ENCODE measurements around the gene STOML1. TPM values are rescaled to one million over a fixed set of nuclear protein-coding genes. Genes with fewer than 3 reads are reported as not detected.
A peak's percentile ranks its signal among the peaks of the same experiment; 100 is the strongest.

STOML1 gene
- total RNA-seq, 1 experiment from 2014 or later: 23.5 TPM

DNA sequence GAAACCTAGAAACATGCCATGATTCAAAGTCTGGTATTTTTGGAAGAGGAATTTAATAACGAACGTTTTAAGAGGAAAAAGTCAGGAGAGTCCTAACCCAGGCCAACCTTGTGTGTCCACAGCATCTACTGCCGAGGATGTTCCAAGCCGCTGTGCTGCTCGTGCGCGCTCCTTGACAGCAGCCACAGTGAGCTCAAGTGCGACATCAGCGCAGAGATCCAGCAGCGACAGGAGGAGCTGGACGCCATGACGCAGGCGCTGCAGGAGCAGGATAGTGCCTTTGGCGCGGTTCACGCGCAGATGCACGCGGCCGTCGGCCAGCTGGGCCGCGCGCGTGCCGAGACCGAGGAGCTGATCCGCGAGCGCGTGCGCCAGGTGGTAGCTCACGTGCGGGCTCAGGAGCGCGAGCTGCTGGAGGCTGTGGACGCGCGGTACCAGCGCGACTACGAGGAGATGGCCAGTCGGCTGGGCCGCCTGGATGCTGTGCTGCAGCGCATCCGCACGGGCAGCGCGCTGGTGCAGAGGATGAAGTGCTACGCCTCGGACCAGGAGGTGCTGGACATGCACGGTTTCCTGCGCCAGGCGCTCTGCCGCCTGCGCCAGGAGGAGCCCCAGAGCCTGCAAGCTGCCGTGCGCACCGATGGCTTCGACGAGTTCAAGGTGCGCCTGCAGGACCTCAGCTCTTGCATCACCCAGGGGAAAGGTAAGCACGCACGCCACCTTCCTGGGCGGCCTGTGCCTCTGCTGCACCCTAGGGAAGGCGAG, 30.8 kb upstream of the STOML1 start:
- no peak for DNase-seq (ENCODE audit: low spot score)

DNA sequence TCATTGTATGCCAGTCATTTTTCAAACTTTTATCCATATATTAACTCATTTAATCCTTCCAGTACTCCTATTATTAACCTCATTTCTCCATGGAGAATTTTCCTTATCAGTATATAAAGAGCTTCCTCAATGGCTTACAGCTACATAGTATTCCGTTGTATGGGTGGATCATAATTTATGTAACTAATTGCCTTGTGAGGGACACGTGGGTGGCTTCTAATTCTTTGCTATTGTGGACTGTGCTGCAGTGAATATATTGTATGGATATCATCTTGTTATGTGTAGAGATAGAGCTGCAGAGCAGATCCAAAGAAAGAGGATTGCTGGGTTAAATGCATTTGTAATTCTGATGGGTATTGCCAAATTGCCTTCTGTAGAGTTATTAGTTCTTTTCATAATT, 27.6 kb upstream of the STOML1 start:
- DNase-seq (ENCODE audit: low spot score): no peak

DNA sequence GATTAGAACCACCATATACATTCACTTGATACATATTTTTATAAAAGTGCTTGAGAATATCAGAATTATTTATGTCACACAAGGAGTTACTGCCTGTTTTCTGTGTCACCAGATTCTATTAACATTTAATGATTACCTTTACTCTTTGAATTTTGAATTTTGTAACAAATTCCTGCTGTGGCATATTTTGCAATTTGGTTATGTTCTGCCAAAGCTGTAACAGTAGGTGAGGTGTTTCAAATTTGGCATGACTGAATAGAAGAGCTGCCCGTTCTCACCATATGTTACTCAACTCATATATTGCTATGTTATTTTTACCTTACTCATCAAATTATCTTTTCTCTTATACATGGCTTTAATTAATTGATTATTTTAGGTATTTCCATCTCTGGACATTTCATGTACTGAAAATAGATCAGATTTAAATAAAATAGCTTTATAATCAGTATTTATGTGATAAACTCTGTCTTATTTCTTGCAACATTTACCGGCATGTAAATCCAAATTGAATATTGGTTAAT, 21.3 kb upstream of the STOML1 start:
- no peak for DNase-seq (ENCODE audit: low spot score)

DNA sequence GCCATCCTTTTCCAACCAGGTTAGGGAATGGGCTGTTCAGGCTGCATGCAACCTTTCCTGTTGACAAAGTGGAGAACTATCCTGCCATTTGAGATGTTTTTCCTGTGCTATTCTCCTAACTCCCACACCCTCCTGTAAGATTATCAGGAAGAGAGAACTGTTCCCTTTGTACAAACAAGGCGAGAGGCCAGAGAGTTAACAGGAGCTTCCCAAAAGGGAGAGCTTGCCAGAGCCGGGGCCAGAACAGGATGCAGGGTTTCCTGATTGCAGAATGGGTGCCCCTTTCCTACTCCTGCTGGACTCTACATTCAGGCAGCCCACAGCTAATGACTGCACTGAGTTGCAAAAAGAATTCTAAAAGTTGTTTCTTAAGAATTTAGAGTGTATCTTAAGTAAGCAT, 19.5 kb upstream of the STOML1 start:
- DNase-seq (ENCODE audit: low spot score): no peak

DNA sequence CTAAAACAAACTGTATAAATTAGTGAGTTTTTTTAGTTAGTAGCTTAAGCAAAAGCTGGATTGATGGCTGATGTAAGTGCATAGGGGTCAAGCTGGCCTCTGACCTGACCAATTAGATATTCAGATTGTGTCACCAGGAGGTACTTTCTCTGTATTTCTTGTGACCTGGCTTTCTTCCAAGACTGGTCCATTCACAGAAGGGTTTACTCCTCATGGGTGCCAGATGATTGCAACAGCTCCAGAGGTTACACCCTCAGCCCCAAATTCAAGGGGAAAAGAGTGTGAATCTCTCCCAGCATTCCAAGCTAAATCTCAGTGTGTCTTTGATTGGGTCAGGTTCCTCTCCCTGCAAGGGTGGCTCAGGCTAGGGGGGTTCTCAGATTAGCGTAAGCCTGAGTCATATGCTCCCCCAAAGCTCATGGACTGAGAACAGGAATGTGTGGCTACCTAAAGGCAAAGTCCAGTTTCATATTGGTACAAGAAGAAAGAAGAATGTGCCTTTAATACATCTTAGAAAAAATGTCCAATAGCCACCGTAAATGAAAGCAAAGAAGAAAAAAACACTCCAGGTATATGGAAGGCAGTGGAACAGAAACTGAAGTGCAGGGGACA, 18.9 kb upstream of the STOML1 start:
- DNase-seq (ENCODE audit: low spot score): peak; percentile 32

DNA sequence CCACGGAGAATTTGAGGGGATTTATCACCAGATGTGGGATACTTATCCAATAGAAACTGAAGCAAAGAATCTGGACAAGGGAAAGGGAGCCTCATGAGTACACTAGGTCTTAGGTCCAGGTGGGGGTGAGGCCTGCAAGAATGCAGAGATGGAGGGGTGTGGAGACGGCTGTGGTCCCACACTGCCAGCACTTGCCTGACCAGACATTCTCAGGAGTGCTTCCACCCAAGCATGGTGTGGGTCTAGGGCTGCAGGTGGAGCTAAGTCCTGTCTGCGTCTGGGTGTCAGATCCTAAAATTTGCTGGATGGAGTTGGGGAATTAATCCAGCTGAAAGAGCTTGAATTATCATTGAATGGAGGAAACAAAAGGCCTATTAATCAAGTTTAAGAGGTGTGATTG, 16.8 kb upstream of the STOML1 start:
- DNase-seq (ENCODE audit: low spot score): no peak

DNA sequence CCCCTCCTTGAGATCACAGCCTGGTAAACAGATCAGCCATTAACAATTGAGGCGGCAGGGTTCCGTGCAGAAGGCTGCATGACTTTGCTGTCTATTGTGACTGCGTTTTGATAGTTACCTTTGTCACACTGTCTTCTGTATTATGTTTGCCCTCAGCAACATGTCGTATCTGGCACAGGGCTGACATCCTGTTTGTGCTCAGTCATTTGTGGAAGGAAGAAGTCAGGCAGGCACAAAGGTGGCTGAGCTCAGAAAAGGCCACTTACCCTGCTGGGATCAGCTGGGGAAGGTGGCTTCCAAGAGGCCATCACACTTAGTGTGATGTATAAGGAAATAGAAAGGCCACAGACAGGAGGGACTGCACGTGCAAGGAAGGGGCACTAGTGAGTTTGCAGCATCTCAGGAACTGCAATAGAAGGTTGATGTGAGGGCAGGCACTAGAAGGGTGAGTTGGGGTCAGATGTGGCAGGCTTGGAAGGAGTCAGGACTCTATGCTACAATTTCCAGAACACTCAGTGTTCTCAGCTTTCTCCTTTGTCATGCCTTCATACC, 15.8 kb upstream of the STOML1 start:
- DNase-seq (ENCODE audit: low spot score): no peak

DNA sequence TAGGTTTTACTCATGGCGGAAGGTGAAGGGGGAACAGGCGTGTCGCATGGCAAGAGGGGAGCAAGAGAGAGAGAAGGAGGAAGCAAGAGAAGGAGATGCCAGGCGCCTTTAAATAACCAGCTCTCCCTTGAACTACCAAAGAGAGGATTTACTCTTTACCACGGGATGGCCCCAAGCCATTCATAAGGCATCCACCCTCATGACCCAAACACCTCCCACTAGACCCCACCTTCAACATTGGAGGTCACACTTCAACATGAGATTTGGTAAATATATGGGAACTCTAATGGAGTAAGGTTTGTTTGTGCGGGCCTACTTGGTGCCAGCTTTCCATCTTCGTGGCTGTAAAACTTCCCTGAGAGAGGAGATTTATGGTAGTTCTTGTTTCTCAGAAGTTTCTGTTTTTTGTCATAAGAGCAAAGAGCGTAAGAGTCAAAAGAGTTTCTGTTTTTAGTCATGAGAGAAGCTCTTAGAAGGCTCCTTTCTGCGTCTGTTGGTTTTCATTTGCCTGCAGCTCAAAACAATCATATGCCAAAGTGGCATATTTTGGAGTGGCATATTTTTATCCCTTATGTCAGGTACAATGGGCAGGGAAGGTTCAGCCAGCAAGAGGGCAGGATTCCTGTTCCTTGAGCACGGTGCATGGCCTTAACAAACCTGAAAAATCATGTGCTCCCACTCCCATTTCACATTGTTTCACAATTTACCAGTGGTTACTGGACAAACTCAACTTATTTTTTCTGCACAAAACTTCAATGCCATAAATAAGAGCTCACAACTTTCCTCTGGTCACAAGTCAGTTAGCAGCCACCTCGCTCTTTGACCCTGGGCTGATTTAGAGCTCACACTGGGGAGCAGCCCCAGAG, 14.9 kb upstream of the STOML1 start:
- no peak for DNase-seq (ENCODE audit: low spot score)

DNA sequence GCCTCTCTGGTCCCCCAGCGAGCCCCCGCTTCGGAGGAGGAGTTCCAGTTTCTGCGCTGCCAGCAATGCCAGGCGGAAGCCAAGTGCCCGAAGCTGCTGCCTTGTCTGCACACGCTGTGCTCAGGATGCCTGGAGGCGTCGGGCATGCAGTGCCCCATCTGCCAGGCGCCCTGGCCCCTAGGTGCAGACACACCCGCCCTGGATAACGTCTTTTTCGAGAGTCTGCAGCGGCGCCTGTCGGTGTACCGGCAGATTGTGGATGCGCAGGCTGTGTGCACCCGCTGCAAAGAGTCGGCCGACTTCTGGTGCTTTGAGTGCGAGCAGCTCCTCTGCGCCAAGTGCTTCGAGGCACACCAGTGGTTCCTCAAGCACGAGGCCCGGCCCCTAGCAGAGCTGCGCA, 5.9 kb upstream of the STOML1 start:
- no peak for DNase-seq (ENCODE audit: low spot score)

DNA sequence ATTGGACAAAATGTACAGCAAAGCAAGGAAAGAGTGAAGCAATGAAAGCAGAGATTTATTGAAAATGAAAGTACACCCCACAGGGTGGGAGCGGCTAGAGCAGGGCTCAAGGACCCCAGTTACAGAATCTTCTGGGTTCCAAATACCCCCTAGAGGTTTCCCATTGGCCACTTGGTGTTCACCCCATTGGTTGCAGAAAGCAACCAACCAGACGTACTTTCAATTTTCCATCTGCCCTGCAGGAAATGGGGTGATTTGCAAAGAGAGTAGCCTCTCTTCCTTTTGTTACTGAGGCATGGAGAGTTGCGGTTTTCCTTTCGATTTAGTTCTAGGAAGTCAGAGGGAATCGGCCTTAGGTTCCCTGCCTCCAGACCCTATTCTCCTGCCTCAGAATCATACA, 4.8 kb upstream of the STOML1 start:
- no peak for DNase-seq (ENCODE audit: low spot score)

DNA sequence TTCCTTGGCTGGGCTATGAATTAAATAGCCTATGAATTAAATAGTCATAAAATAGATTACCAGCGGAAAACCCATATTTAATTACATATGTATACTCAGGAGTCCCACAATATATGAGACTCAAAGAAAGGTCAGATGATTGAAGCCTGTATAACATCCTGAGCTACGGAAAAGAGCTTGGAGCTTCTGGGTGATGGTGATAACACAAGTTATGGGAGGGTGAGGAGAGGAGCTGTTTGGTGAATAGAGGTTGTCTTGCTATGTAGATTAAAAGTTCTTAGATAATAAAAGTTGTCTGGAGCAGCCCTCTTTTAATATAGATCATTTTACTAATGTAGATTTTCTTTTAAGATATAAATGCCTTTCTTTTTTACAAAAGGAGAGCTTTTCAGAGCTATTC, 4.2 kb upstream of the STOML1 start:
- DNase-seq (ENCODE audit: low spot score): no peak

DNA sequence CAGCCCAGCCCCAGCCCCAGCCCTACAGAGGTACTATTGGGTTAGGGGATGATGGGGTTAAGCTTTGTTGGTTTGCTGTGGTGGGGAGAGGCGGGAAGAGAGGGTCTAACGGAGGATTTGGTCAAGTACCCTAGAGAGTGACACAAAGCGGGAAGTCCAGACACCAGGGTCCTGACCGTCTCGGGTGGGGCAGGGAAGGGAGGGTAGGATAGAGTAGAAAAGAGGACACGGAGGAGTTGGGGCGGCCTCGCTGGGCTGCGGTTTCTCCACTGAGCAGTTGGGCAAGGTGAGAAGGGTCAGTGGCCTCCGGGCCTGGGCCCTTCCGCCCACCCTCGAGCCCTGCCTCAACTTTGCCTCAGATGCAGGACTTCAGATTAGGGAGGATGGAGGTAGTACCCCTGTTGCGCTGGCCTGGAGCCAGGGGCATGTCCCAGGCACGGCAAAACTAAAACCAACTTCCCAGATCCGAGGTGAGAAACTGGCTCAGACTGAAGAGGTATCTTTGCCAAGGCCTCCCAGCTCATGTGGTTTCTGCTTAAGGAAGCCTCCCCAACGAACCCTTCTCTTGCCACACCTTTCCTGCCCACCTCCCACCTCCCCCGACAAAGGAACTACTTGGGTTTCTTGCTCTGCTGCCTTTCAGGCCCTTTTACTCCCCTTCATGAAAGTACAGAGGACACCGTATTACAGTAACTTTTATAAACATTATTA, 3.0 kb upstream of the STOML1 start:
- DNase-seq (ENCODE audit: low spot score): peak; percentile 29

DNA sequence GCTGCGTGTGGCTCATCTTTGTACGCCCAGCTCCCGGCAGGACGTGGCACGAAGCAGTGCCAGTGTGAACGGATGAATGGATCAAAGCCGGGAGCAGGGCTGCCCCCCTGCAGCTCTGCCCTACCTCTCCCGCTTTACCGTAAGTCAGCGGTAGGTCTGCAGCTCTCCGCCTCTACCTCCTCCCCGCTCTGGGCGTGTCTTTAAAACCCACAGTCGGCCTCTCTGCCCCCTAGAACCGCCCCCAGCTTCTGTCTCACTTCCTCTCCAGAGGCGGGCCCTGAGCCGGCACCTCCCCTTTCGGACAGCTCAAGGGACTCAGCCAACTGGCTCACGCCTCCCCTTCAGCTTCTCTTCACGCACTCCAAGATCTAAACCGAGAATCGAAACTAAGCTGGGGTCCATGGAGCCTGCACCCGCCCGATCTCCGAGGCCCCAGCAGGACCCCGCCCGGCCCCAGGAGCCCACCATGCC, 2.4 kb upstream of the STOML1 start, which contains the start of gene PML:
Gene PML (plus strand): TSS at position 304 of the 471 bp plus-strand sequence. CDS start 97 bp downstream, at position 401.
- DNase-seq (ENCODE audit: low spot score): peak; percentile 96

DNA sequence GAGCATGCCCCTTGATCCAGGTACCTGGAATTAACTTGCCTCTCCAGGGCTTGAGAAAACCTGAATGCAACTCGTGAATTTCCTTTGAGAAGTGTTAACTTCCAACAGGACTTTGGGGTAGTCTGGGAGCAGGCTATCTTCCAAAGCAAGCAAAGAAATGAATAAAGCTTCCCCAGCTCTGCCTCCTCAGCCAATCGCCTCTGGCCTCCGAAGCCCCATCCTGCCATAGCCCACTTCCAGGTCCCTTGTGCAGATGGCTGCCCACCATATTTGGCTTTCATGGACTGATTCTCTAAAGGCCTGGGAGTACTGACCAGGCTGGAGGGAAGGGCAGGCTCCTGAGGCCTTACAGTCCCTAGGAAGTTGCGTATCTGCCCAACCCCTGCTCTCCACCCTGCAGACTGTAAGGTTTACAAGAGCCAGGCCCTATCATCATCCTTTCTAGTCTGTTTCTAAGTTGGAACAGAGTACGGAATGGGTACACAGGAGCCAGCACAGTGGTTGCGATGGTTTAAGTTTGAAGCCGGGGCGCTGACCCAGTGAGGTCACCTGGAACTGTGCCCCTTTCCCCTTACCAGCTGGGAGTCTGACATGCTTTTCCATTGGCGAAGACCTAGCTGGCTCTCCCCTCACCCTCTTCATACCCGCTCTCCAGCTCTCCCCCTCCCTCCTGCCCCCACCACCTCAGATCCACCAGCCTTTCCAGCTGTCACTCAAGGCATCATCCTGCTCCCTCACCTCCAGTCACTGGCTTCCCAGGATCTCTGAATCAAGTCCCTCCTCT, 1.3 kb upstream of the STOML1 start:
- DNase-seq (ENCODE audit: low spot score): no peak

DNA sequence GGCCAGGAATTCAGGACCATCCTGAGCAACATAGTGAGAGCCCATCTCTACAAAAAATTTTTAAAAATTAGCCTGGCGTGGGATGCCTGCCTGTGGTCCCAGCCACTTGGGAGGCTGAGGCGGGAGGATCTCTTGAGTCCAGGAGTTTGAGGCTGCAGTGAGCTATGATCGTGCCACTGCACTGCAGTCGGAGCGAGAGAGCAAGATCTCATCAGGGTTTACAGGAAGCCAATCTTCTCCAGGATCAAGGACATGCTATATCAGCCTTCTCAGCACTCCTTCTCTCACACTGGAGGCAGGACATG, 451 bp upstream of the STOML1 start:
- DNase-seq (ENCODE audit: low spot score): no peak

DNA sequence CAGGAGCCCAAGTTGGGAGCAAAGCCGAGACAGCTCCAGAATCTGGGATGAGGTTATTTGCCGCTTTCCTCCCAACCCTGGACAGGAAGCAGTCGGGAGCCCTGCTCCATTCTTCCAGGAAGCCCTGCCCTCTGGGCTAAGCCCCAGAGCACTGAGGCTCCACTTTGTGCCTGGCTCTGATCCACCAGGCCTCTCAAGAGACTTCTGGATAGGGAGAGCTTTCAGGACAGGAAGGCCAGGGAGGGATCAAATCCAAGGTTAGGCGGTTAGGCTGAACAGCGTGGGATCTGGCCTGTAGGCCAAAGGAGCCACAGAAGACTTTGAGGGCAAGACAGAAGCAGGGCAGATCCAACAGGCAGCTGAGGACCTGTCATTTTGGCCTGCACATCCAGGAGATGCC, 835 bp downstream of the STOML1 start:
- DNase-seq (ENCODE audit: low spot score): peak; percentile 12

DNA sequence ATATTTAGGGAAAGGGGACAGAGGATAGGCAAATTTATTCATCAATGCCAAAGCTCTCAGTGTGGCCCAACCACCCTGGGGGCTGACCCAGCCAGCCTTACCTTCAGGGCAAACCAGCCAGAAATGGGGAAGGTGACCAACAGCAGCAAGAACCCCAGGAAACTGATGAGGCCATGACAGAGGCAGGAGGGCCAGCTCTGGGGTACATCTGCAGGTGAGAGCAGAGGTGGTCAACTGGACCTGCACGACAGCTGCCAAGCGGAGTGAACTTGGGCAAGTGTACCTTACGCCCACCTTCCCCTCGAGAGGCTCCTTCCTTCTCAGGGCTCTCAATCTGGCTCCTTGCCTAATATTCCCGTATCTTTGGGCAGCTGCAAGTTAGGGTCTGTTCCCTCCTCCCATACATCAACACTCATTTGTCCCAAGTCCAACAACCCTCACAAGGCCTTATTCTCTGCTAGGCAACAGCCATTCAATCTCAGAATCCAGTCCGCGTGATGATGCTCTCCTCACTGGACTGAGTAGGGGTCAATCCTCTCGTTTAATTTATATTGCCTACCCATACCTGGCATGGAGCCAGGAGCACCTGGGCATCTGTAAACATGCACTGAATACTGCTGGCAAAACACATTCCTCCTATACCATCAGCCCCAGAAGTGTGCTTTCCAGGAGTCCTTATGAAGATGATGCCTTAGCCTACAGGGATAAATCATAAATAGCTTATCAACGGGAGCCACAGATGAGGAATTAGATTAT, 1.7 kb downstream of the STOML1 start:
- no peak for DNase-seq (ENCODE audit: low spot score)

DNA sequence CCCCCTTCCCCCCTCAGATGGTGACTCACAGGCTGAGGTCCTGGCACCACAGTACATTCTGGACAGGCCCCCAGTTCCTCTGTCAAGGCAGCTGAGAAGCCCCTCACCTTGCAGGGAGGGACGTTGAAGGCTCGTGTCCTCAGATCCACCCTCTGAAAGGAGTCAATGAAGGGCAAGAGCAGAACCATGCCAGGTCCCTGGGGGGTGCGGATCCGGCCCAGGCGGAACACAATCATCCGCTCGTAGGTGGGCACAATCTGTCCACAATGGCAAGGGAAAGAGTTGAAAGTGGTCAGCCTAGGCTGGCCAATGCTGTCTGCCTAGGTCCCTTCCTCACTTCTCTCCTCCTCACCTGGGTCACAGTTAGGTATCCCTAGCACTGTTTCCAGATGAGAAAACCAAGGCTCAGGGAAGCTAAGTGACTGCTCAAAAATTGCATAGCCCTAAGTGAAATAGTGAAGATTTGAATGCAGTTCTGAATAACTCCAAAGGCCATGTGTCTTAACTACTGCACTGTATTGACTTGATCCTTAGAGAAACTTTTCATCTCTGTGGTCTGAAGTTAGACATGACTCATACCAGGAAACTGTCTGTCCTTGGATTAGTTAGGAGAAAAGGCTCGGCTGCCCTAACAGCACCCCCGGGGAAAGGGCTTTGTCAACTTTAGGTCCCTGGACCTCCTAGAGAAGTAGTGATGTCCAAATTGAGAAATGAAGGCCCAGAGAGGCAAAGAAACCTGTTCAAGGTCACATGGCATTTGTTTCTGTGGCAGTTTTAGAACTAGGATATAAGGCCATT, 2.9 kb downstream of the STOML1 start:
- DNase-seq (ENCODE audit: low spot score): peak; percentile 56

DNA sequence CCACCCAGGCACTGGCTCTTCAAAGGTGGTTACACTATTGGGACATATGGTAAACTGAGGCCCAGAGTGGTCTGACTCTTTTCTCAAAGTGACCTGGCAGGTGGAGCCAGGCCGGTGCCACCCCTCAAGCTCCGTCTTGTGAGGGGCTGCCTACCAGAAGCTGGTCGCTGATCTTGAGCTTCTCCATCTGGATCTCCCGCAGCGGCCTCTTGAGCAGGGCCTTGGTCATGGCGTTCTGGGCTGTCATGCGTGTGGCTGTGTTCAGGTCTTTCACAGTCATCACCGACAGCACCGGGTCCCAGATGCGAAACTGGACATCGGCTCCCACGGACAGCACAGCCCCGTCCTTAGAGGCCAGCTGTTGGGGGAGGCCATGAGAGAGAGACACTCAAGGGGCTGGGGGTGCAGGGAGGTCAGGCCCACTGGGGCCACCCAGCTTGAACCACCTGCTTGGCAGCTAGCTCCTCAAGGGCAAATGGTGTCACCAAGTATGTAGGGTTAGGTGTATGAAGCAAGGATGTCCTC, 3.6 kb downstream of the STOML1 start:
- DNase-seq (ENCODE audit: low spot score): no peak
